Mesenchymal stem cell (in vitro differentiated cells and primary cell): Measurements from ENCODE around the gene TMEM214.

Experiments used
- DNase-seq: peaks from one replicate; pipeline ENCODE4 v3.0.0-alpha.2; 2013
- H2AFZ ChIP-seq: one replicate; pipeline ENCODE4 v1.6.1; 2013; ENCODE audit warnings: low read depth, mild to moderate bottlenecking, control low read depth, inconsistent platforms, low read length, moderate library complexity
- H2AK5ac ChIP-seq: 2 replicates; pipeline ENCODE4 v1.6.1; 2013; ENCODE audit warnings: low read length, moderate library complexity, mild to moderate bottlenecking, inconsistent platforms; ENCODE audit not compliant: severe bottlenecking
- H2BK120ac ChIP-seq: one replicate; pipeline ENCODE4 v1.6.1; 2013; ENCODE audit warnings: low read depth, mild to moderate bottlenecking, inconsistent platforms, low read length, moderate library complexity
- H2BK12ac ChIP-seq, 2 experiments: one replicate each; pipeline ENCODE4 v1.6.1; 2013; ENCODE audit warnings: inconsistent platforms in 2 of 2, low read length in 2 of 2, mild to moderate bottlenecking in 2 of 2, moderate library complexity in 2 of 2, control low read depth in 1 of 2
- H2BK15ac ChIP-seq: one replicate; pipeline ENCODE4 v1.6.1; 2013; ENCODE audit warnings: mild to moderate bottlenecking, low read depth, inconsistent platforms; ENCODE audit not compliant: poor library complexity, severe bottlenecking
- H2BK5ac ChIP-seq: 2 replicates; pipeline ENCODE4 v1.6.1; 2013; ENCODE audit warnings: low read depth, mild to moderate bottlenecking, low read length, control low read depth, inconsistent platforms; ENCODE audit not compliant: poor library complexity, severe bottlenecking
- H3K14ac ChIP-seq, 2 experiments: one replicate each; pipeline ENCODE4 v1.6.1; 2013; ENCODE audit warnings: inconsistent platforms in 2 of 2, low read length in 2 of 2, control low read depth in 1 of 2, mild to moderate bottlenecking in 1 of 2, moderate library complexity in 1 of 2
- H3K18ac ChIP-seq, 2 experiments: one replicate each; pipeline ENCODE4 v1.6.1; 2013; ENCODE audit warnings: inconsistent platforms in 2 of 2, low read length in 2 of 2, control low read depth in 1 of 2, low read depth in 1 of 2, mild to moderate bottlenecking in 1 of 2
- H3K23ac ChIP-seq, 2 experiments: one replicate each; pipeline ENCODE4 v1.6.1; 2013; ENCODE audit warnings: inconsistent platforms in 2 of 2, low read length in 2 of 2, mild to moderate bottlenecking in 2 of 2, moderate library complexity in 2 of 2, control low read depth in 1 of 2
- H3K27ac ChIP-seq: 2 replicates; pipeline ENCODE4 v1.5.1; 2013; ENCODE audit warnings: mild to moderate bottlenecking, moderate library complexity, low read length, control low read depth, inconsistent platforms; ENCODE audit not compliant: poor library complexity, severe bottlenecking
- H3K27me3 ChIP-seq, 2 experiments: 2 replicates each; pipeline versions ENCODE4 v1.6.1 to v1.7.0; 2013; ENCODE audit warnings: low read length in 2 of 2, mild to moderate bottlenecking in 2 of 2, moderate library complexity in 2 of 2, control low read depth in 1 of 2, inconsistent platforms in 1 of 2; ENCODE audit not compliant: control insufficient read depth in 1 of 2, insufficient read depth in 1 of 2
- H3K36me3 ChIP-seq, 2 experiments: 2 replicates each; pipeline versions ENCODE4 v1.6.1 to v1.7.0; 2013; ENCODE audit warnings: low read length in 2 of 2, control low read depth in 1 of 2, inconsistent platforms in 1 of 2, low read depth in 1 of 2, mild to moderate bottlenecking in 1 of 2; ENCODE audit not compliant: insufficient read depth in 2 of 2, control insufficient read depth in 1 of 2
- H3K4ac ChIP-seq, 2 experiments: one replicate each; pipeline ENCODE4 v1.6.1; 2013; ENCODE audit warnings: inconsistent platforms in 2 of 2, low read length in 2 of 2, mild to moderate bottlenecking in 2 of 2, moderate library complexity in 2 of 2, control low read depth in 1 of 2, low read depth in 1 of 2
- H3K4me1 ChIP-seq: 2 replicates; pipeline ENCODE4 v1.6.1; 2013; ENCODE audit warnings: low read depth, low read length, control low read depth; ENCODE audit not compliant: control insufficient read depth, insufficient read depth
- H3K4me2 ChIP-seq: 2 replicates; pipeline ENCODE4 v1.6.1; 2013; ENCODE audit warnings: low read length, mild to moderate bottlenecking, inconsistent platforms; ENCODE audit not compliant: poor library complexity, severe bottlenecking
- H3K4me3 ChIP-seq, 2 experiments: 2 replicates each; pipeline versions ENCODE4 v1.5.1 to v1.7.0; 2013; ENCODE audit warnings: low read length in 2 of 2, mild to moderate bottlenecking in 2 of 2, control low read depth in 1 of 2, low read depth in 1 of 2; ENCODE audit not compliant: insufficient read depth in 1 of 2
- H3K79me1 ChIP-seq: replicated peaks from 2 replicates; pipeline ENCODE4 v1.6.1; 2013; ENCODE audit warnings: mild to moderate bottlenecking, control low read depth, low read length, inconsistent platforms; ENCODE audit not compliant: poor library complexity, severe bottlenecking
- H3K9ac ChIP-seq: 2 replicates; pipeline ENCODE4 v1.7.0; 2013; ENCODE audit warnings: mild to moderate bottlenecking, low read length, moderate library complexity
- H3K9me3 ChIP-seq: 2 replicates; pipeline ENCODE4 v1.7.0; 2013; ENCODE audit warnings: mild to moderate bottlenecking, low read length; ENCODE audit not compliant: control insufficient read depth
- H4K8ac ChIP-seq: one replicate; pipeline ENCODE4 v1.6.1; 2013; ENCODE audit warnings: inconsistent platforms, mild to moderate bottlenecking, low read length, moderate library complexity
- H4K91ac ChIP-seq: one replicate; pipeline ENCODE4 v1.6.1; 2013; ENCODE audit warnings: mild to moderate bottlenecking, low read length, inconsistent platforms
- WGBS: methylation state at CpG from one replicate; pipeline ENCODE4 v1.1.7; 2013; ENCODE audit warnings: mixed read lengths; 5-methylcytosine and 5-hydroxymethylcytosine counted together

The TMEM214 gene

DNA sequence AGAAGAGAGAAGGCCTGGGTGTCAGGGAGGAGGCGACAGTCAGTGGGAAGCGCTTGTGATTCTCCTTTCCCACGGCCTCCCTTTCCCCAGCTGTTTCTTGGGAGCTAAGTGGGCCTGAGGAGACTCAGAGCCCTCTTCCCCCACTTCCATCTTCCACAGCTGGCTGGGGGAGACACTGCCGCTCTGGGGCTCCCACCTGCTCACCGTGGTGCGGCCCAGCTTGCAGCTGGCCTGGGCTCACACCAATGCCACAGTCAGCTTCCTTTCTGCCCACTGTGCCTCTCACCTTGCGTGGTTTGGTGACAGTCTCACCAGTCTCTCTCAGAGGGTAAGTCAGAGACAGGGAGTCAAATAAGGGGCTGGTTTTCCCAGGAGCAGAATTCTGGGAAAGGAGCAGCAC, 7.1 kb downstream of the TMEM214 start:
- no peak overlapping the region for H3K9ac ChIP-seq
- no peak overlapping the region for H4K91ac ChIP-seq
- peaks cover 16% of the 10 kb centered on the region for H3K4me1 ChIP-seq
- no peak overlapping the region for H3K4ac ChIP-seq
- no peak overlapping the region for H3K4me3 ChIP-seq
- H3K27me3 ChIP-seq = no peaks in the 10 kb centered on the region
- H2BK120ac ChIP-seq = no peak overlapping the region
- WGBS = 95% methylated on average over 7 of the region's 7 CpGs
- no peak overlapping the region for H2AK5ac ChIP-seq
- peaks cover 75 to 81% of the 10 kb centered on the region in 2 experiments for H3K36me3 ChIP-seq
- DNase-seq = no peak
- no peak overlapping the region for H3K23ac ChIP-seq
- no peak overlapping the region for H2BK15ac ChIP-seq
- no peak overlapping the region for H2AFZ ChIP-seq
- no peak overlapping the region for H2BK5ac ChIP-seq
- H3K27ac ChIP-seq = no peak overlapping the region
- H2BK12ac ChIP-seq = no peak overlapping the region
- H3K4me2 ChIP-seq = no peak overlapping the region
- H3K18ac ChIP-seq = no peak overlapping the region
- no peaks in the 10 kb centered on the region for H3K9me3 ChIP-seq
- no peak overlapping the region for H3K14ac ChIP-seq
- no peak overlapping the region for H4K8ac ChIP-seq
- peaks cover 47% of the 10 kb centered on the region for H3K79me1 ChIP-seq

DNA sequence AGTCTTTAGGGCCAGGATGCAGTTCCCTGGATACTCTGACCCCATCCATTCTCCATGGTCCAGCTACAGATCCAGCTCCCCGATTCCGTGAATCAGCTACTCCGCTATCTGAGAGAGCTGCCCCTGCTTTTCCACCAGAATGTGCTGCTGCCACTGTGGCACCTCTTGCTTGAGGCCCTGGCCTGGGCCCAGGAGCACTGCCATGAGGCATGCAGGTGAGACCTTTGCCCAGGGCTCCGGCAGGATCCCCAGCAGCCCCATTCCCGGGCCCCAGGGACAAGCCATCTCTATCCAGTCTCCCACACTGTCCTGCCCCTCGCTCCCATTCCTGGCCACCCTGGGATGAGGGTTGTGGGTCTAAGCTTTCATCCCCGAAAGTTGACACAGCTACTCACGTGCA, 7.5 kb downstream of the TMEM214 start:
- no peak overlapping the region for H4K8ac ChIP-seq
- H3K9me3 ChIP-seq = no peaks in the 10 kb centered on the region
- no peak overlapping the region for H3K27ac ChIP-seq
- no peak overlapping the region for H3K9ac ChIP-seq
- H3K4me1 ChIP-seq = peaks cover 15% of the 10 kb centered on the region
- no peak overlapping the region for H3K23ac ChIP-seq
- H2BK5ac ChIP-seq = no peak overlapping the region
- no peak overlapping the region for H2BK12ac ChIP-seq
- WGBS = over 99% methylated on average over 8 of the region's 8 CpGs
- H3K36me3 ChIP-seq = peaks cover 71 to 77% of the 10 kb centered on the region in 2 experiments
- DNase-seq = no peak
- H3K27me3 ChIP-seq = no peaks in the 10 kb centered on the region
- no peak overlapping the region for H3K4me3 ChIP-seq
- no peak overlapping the region for H3K4me2 ChIP-seq
- H2BK120ac ChIP-seq = no peak overlapping the region
- no peak overlapping the region for H3K4ac ChIP-seq
- no peak overlapping the region for H3K18ac ChIP-seq
- no peak overlapping the region for H2AK5ac ChIP-seq
- peaks cover 43% of the 10 kb centered on the region for H3K79me1 ChIP-seq
- H4K91ac ChIP-seq = no peak overlapping the region
- no peak overlapping the region for H2BK15ac ChIP-seq
- no peak overlapping the region for H3K14ac ChIP-seq
- no peak overlapping the region for H2AFZ ChIP-seq

DNA sequence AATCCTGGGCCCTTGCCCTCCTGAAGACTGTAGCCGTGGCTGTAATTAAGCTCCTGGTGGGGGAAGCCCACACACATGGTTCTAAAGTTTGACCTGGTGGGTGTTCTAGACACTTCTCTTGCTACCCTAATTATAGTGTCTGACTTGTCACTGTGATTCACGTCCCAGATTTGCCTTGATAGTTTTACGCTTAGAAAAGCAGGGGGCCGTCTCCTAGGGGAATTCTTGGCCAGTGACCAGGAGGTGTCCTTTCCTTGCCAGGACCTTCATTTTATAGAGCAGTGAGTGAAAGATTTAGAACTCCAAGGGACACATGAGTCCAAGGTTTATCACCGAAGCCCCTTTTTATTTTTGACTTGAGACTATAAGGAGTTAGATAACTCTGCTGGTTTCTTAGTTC, 9.0 kb downstream of the TMEM214 start:
- no peak overlapping the region for H2BK5ac ChIP-seq
- H3K23ac ChIP-seq = no peak overlapping the region
- H2AFZ ChIP-seq = no peak overlapping the region
- peaks cover 57 to 62% of the 10 kb centered on the region in 2 experiments for H3K36me3 ChIP-seq
- no peak overlapping the region for H2BK120ac ChIP-seq
- no peak overlapping the region for H2BK12ac ChIP-seq
- H3K18ac ChIP-seq = no peak overlapping the region
- H3K79me1 ChIP-seq = peaks cover 32% of the 10 kb centered on the region
- H3K27me3 ChIP-seq = no peaks in the 10 kb centered on the region
- peaks cover 15% of the 10 kb centered on the region for H3K4me1 ChIP-seq
- no peak overlapping the region for H3K9ac ChIP-seq
- no peak overlapping the region for H3K4me2 ChIP-seq
- no peak overlapping the region for H4K8ac ChIP-seq
- no peak overlapping the region for H2BK15ac ChIP-seq
- H2AK5ac ChIP-seq = no peak overlapping the region
- H3K4me3 ChIP-seq = no peak overlapping the region
- DNase-seq = no peak
- H3K9me3 ChIP-seq = no peaks in the 10 kb centered on the region
- 87% methylated on average over 5 of the region's 5 CpGs for WGBS
- H3K27ac ChIP-seq = no peak overlapping the region
- no peak overlapping the region for H3K4ac ChIP-seq
- no peak overlapping the region for H3K14ac ChIP-seq
- H4K91ac ChIP-seq = no peak overlapping the region

DNA sequence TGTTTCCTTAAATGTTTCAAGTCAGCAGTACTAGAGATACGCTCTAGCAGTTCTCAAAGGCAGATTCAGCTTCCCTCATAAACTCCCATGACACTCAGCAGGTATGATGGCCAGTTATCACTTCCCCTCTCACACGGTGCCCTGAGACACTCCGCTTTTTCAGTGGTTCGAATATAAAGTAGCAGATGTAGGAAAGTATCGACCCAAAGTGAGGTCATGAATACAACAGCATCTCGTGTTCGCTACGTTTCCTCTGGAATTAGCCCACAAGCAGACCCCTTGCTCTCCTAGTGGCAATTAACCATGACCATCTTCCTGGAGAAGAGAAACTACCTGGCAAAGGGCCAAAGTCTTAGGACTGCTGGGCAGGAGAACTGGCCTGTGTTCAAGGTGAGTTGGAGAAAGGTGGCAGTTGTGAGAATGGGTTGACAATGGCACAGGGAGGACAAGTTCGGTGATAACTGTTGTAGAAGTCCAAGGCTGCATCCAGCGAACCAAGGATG, 9.4 kb downstream of the TMEM214 start:
- Histone ChIP-seq H2BK12ac (no peak overlapping the region), H3K27ac (no peak overlapping the region), H3K79me1 (peaks cover 31% of the 10 kb centered on the region), H3K9ac (no peak overlapping the region), H2AFZ (no peak overlapping the region), H4K91ac (no peak overlapping the region), H3K27me3 (no peaks in the 10 kb centered on the region), H2BK5ac (no peak overlapping the region), H2BK120ac (no peak overlapping the region), H3K36me3 (peaks cover 52 to 58% of the 10 kb centered on the region in 2 experiments), H3K23ac (no peak overlapping the region), H3K4ac (no peak overlapping the region), H3K4me3 (no peak overlapping the region), H4K8ac (no peak overlapping the region), H2BK15ac (no peak overlapping the region), H3K18ac (no peak overlapping the region), H2AK5ac (no peak overlapping the region), H3K4me1 (peaks cover 15% of the 10 kb centered on the region), H3K9me3 (no peaks in the 10 kb centered on the region), H3K14ac (no peak overlapping the region), H3K4me2 (no peak overlapping the region)
- WGBS = 95% methylated on average over 7 of the region's 10 CpGs
- DNase-seq = no peak
